SK-N-SH (cell line): ENCODE measurements around the gene KLF12. TPM values are rescaled to one million over a fixed set of nuclear protein-coding genes. Genes with fewer than 3 reads are reported as not detected.
A peak's percentile ranks its signal among the peaks of the same experiment; 100 is the strongest.

Experiments used
- CTCF ChIA-PET: fragments of 300-600, 350-600 bp; formaldehyde crosslinking; extraction: SDS; loops from one replicate; lab custom pipeline; 2021; lab: Yijun Ruan, JAX
- POLR2A ChIA-PET: fragments of 350-600 bp; sonication (Branson Sonifier 250); formaldehyde crosslinking; extraction: SDS; loops from one replicate; lab custom pipeline; 2020; ENCODE audit warnings: antibody characterized with exemption, inconsistent platforms; lab: Yijun Ruan, JAX
- DNase-seq: peaks from one replicate; pipeline ENCODE4 v3.0.0; 2012
- H2AFZ ChIP-seq: fragments of 200-600 bp; sonication (generic); 2 replicates; pipeline ENCODE4 v1.8.1; 2016; ENCODE audit warnings: antibody characterized with exemption, mild to moderate bottlenecking, low read depth
- H3F3A ChIP-seq: fragments of 200-600 bp; sonication (generic); replicated peaks from 2 replicates; pipeline ENCODE3; 2016; ENCODE audit warnings: antibody characterized with exemption, mild to moderate bottlenecking; ENCODE audit not compliant: insufficient read depth
- H3K27ac ChIP-seq, 2 experiments: fragments of 200-500 bp in 1 of 2; fragments of 200-600 bp in 1 of 2; sonication (Bioruptor generic) in 1 of 2; sonication (generic), shearing (Covaris generic) in 1 of 2; 2 replicates each; pipeline versions ENCODE4 v1.5.1 to v1.6.1; 2014 to 2016; ENCODE audit warnings: low read depth in 2 of 2, inconsistent platforms in 1 of 2, low read length in 1 of 2, mild to moderate bottlenecking in 1 of 2, mixed read lengths in 1 of 2
- H3K27me3 ChIP-seq: fragments of 200-600 bp; sonication (generic), shearing (Covaris generic); 2 replicates; pipeline ENCODE4 v1.6.1; 2016; ENCODE audit warnings: mixed run types; ENCODE audit not compliant: insufficient read depth
- H3K36me3 ChIP-seq, 2 experiments: fragments of 200-500 bp in 1 of 2; fragments of 200-600 bp in 1 of 2; sonication (Bioruptor generic) in 1 of 2; sonication (generic) in 1 of 2; replicated peaks in 1 of 2; 2 replicates each; pipeline versions ENCODE3 to v1.5.1; 2014 to 2016; ENCODE audit warnings: low read length in 1 of 2, mild to moderate bottlenecking in 1 of 2; ENCODE audit not compliant: insufficient read depth in 2 of 2, control insufficient read depth in 1 of 2
- H3K4me1 ChIP-seq, 2 experiments: fragments of 200-500 bp in 1 of 2; fragments of 200-600 bp in 1 of 2; sonication (Bioruptor generic) in 1 of 2; sonication (generic), shearing (Covaris generic) in 1 of 2; 2 replicates each; pipeline versions ENCODE4 v1.5.1 to v1.6.1; 2014 to 2016; ENCODE audit warnings: low read depth in 1 of 2, low read length in 1 of 2, mixed run types in 1 of 2; ENCODE audit not compliant: insufficient read depth in 2 of 2, control insufficient read depth in 1 of 2
- H3K4me2 ChIP-seq: fragments of 200-600 bp; sonication (generic), shearing (Covaris generic); 2 replicates; pipeline ENCODE4 v1.6.1; 2017; ENCODE audit warnings: mixed run types
- H3K4me3 ChIP-seq, 2 experiments: fragments of 200-500 bp in 1 of 2; fragments of 200-600 bp in 1 of 2; sonication (Bioruptor generic) in 1 of 2; sonication (generic), shearing (Covaris generic) in 1 of 2; 2 replicates each; pipeline versions ENCODE4 v1.5.1 to v1.8.1; 2014 to 2016; ENCODE audit warnings: low read depth in 2 of 2, inconsistent platforms in 1 of 2, low read length in 1 of 2, mild to moderate bottlenecking in 1 of 2, mixed read lengths in 1 of 2, moderate library complexity in 1 of 2
- H3K79me2 ChIP-seq: fragments of 200-600 bp; sonication (generic); 2 replicates; pipeline ENCODE4 v1.8.1; 2017; ENCODE audit warnings: mild to moderate bottlenecking; ENCODE audit not compliant: insufficient read depth
- H3K9ac ChIP-seq: fragments of 200-600 bp; sonication (generic); 2 replicates; pipeline ENCODE4 v1.6.1; 2017; ENCODE audit warnings: mixed run types
- H3K9me2 ChIP-seq: fragments of 200-600 bp; sonication (generic); 2 replicates; pipeline ENCODE4 v1.6.1; 2017; ENCODE audit warnings: mixed run types
- H3K9me3 ChIP-seq: fragments of 200-600 bp; sonication (generic); 2 replicates; pipeline ENCODE4 v1.6.1; 2017; ENCODE audit warnings: mixed run types, mild to moderate bottlenecking, moderate library complexity
- H4K20me1 ChIP-seq: fragments of 200-600 bp; sonication (generic); 2 replicates; pipeline ENCODE4 v1.6.1; 2017; ENCODE audit warnings: mild to moderate bottlenecking, mixed run types; ENCODE audit not compliant: insufficient read depth
- CHD2 ChIP-seq: fragments of 150-350 bp; IDR thresholded peaks from 2 replicates; pipeline ENCODE4 v1.6.1; 2018; ENCODE audit warnings: low read length; ENCODE audit not compliant: partially characterized antibody
- EP300 ChIP-seq, 2 experiments: IDR thresholded peaks; 2 replicates each; pipeline versions ENCODE4 v1.4.0 to v1.6.1; 2012; ENCODE audit warnings: borderline replicate concordance in 1 of 2, low read depth in 1 of 2, low read length in 1 of 2
- EZH2phosphoT487 ChIP-seq: fragments of 200-600 bp; sonication (generic); IDR thresholded peaks from 2 replicates; pipeline ENCODE4 v1.6.1; 2017; ENCODE audit warnings: low read depth, mixed run types, mild to moderate bottlenecking, antibody characterized with exemption, moderate library complexity, borderline replicate concordance
- FOSL2 ChIP-seq: IDR thresholded peaks from 2 replicates; pipeline ENCODE4 v1.4.0; 2012; ENCODE audit warnings: low read depth, mild to moderate bottlenecking, moderate library complexity, borderline replicate concordance
- GABPA ChIP-seq: IDR thresholded peaks from 2 replicates; pipeline ENCODE4 v1.4.0; 2012; ENCODE audit warnings: low read depth, mild to moderate bottlenecking
- IRF3 ChIP-seq: fragments of 150-350 bp; IDR thresholded peaks from 2 replicates; pipeline ENCODE4 v1.6.1; 2016; ENCODE audit warnings: mild to moderate bottlenecking, low read depth, low read length
- MAX ChIP-seq: IDR thresholded peaks from 2 replicates; pipeline ENCODE4 v1.4.0; 2012; ENCODE audit warnings: low read depth
- MEF2A ChIP-seq: IDR thresholded peaks from 2 replicates; pipeline ENCODE4 v1.4.0; 2012; ENCODE audit warnings: low read depth, borderline replicate concordance
- NFIC ChIP-seq: IDR thresholded peaks from 2 replicates; pipeline ENCODE4 v1.4.0; 2012; ENCODE audit warnings: borderline replicate concordance
- NRF1 ChIP-seq: IDR thresholded peaks from 2 replicates; pipeline ENCODE4 v1.6.1; 2012; ENCODE audit warnings: low read depth, mild to moderate bottlenecking, low read length
- PBX3 ChIP-seq: IDR thresholded peaks from 2 replicates; pipeline ENCODE4; 2012
- RCOR1 ChIP-seq: fragments of 150-350 bp; IDR thresholded peaks from 2 replicates; pipeline ENCODE4 v1.6.1; 2017; ENCODE audit warnings: antibody characterized with exemption, low read length
- REST ChIP-seq: IDR thresholded peaks from 2 replicates; pipeline ENCODE4 v1.6.1; 2012; ENCODE audit warnings: mild to moderate bottlenecking, low read depth, low read length, moderate library complexity
- RXRA ChIP-seq: IDR thresholded peaks from 2 replicates; pipeline ENCODE4 v1.4.0; 2012; ENCODE audit warnings: low read depth, mild to moderate bottlenecking, borderline replicate concordance
- SIN3A ChIP-seq: IDR thresholded peaks from 2 replicates; pipeline ENCODE4 v1.6.1; 2012; ENCODE audit warnings: low read depth, mild to moderate bottlenecking, low read length, moderate library complexity, borderline replicate concordance
- SMC3 ChIP-seq: IDR thresholded peaks from 2 replicates; pipeline ENCODE4 v1.6.1; 2012; ENCODE audit warnings: low read depth, low read length, improper control_type of control experiment
- TEAD4 ChIP-seq: IDR thresholded peaks from 2 replicates; pipeline ENCODE4 v1.4.0; 2012; ENCODE audit warnings: mild to moderate bottlenecking, borderline replicate concordance; ENCODE audit not compliant: insufficient read depth
- WGBS: methylation state at CpG from one replicate; pipeline ENCODE4 v1.1.6; 2017; ENCODE audit warnings: low lambda C conversion rate; 5-methylcytosine and 5-hydroxymethylcytosine counted together
- polyA plus RNA-seq, 3 experiments: library from polyadenylated mRNA; depleted of rRNA; stranded (reverse); fragments of >200 nt; gene quantifications; 2 replicates each; pipeline ENCODE4 v1.2.3, GENCODE V29; 2012

Gene KLF12
- polyA plus RNA-seq, 1 of the 3 experiments (the other 2 are of a cell fraction) = 2.4 TPM

- peak overlapping the region; percentile 92; the same call in 1 of the 2 replicates for H3K4me2 ChIP-seq
Observed at GRCh38 chr13:74131227-74131626, 3.0 kb downstream of the KLF12 start.

More at GRCh38 chr13:74131227-74131626, 3.0 kb downstream of the KLF12 start:
- ChIA-PET CTCF (interaction anchor here (1.1 to 4.6 kb wide), 4 partner anchors 93 to 1089 kb away, joined by 3 to 23 read pairs (median 4); no protein-coding TSS in a partner anchor), POLR2A (no interaction called here)
- H3K9ac ChIP-seq = no peak overlapping the region
- peaks cover 73% of the 10 kb centered on the region for H3K79me2 ChIP-seq
- 89% methylated on average over 3 of the region's 3 CpGs for WGBS
- no peak for TF ChIP-seq IRF3
- no peak for TF ChIP-seq GABPA
- no peak for TF ChIP-seq PBX3
- TF ChIP-seq EZH2phosphoT487 = no peak
- TF ChIP-seq RCOR1 = no peak
- no peak for TF ChIP-seq CHD2
- no peak for TF ChIP-seq REST
- TF ChIP-seq EP300 (IDR thresholded peaks at IDR 0.05; ENCODE audit: borderline replicate concordance in 1 of 2, low read depth in 1 of 2, low read length in 1 of 2) = no peak
- TF ChIP-seq NFIC = no peak
- no peak for TF ChIP-seq SIN3A
- TF ChIP-seq RXRA = no peak
- TF ChIP-seq MAX = no peak
- TF ChIP-seq TEAD4 = no peak
- no peak for TF ChIP-seq SMC3
- TF ChIP-seq FOSL2 = no peak
- no peak for TF ChIP-seq MEF2A
- TF ChIP-seq NRF1 = no peak
- no peaks in the 10 kb centered on the region for H3K27me3 ChIP-seq
- H3K9me3 ChIP-seq = no peaks in the 10 kb centered on the region
- H3F3A ChIP-seq = peaks cover 9% of the 10 kb centered on the region
- peak overlapping the region in 1 of 2 experiments; percentile 64; a peak in 2 of 4 replicates for H3K27ac ChIP-seq
- H3K9me2 ChIP-seq = no peaks in the 10 kb centered on the region
- no peaks in the 10 kb centered on the region for H4K20me1 ChIP-seq
- H3K4me3 ChIP-seq = peak overlapping the region in 1 of 2 experiments; percentile 79; a peak in 2 of 4 replicates
- H3K4me1 ChIP-seq = peaks cover 14 to 15% of the 10 kb centered on the region in 2 experiments; a peak in 3 of 4 replicates
- no peak overlapping the region for H2AFZ ChIP-seq
- no peak for DNase-seq
- H3K36me3 ChIP-seq = no peaks in the 10 kb centered on the region
